Stimulated activated CD8-positive, alpha-beta memory T cell treated with anti-CD3 and anti-CD28 coated beads, Interleukin-7, amount 100 ng/mL, for 4 hours (primary cell): ENCODE results near the gene PSMD2.
"Not testable (repeated sequence)": the region's sequence is repeated elsewhere in the genome, so short reads cannot be mapped to it uniquely, and the experiment has no call there.

ENCODE experiments used
- DNase-seq, 2 donors: peaks; one replicate each; pipeline ENCODE4 v3.0.0-alpha.2; 2020; ENCODE audit warnings: low read depth in 2 of 2

The PSMD2 gene

GRCh38 chr3:184339001-184339400 is 40.0 kb downstream of the PSMD2 start:
- no peak for DNase-seq

GRCh38 chr3:184339451-184340135 is 40.6 kb downstream of the PSMD2 start:
- DNase-seq, result not testable (repeated sequence)

- no peak for DNase-seq
Observed at GRCh38 chr3:184341925-184342324, 42.9 kb downstream of the PSMD2 start.

- no peak for DNase-seq
Observed at GRCh38 chr3:184343200-184343876, 44.3 kb downstream of the PSMD2 start.

GRCh38 chr3:184344579-184345316 is 45.7 kb downstream of the PSMD2 start:
- no peak for DNase-seq

GRCh38 chr3:184345317-184346144 is 46.5 kb downstream of the PSMD2 start:
- no peak for DNase-seq

GRCh38 chr3:184346480-184347190 is 47.6 kb downstream of the PSMD2 start:
- DNase-seq, result no peak

- no peak for DNase-seq
Observed at GRCh38 chr3:184347321-184348056, 48.4 kb downstream of the PSMD2 start.

- no peak for DNase-seq
Observed at GRCh38 chr3:184348057-184348382, 49.0 kb downstream of the PSMD2 start.

GRCh38 chr3:184349563-184350470 is 50.8 kb downstream of the PSMD2 start:
- DNase-seq, result no peak

GRCh38 chr3:184350618-184351017 is 51.6 kb downstream of the PSMD2 start:
- no peak for DNase-seq

GRCh38 chr3:184351511-184352148 is 52.6 kb downstream of the PSMD2 start:
- DNase-seq, result no peak

GRCh38 chr3:184352149-184352785 is 53.2 kb downstream of the PSMD2 start:
- DNase-seq, result no peak

- no peak for DNase-seq
Observed at GRCh38 chr3:184352897-184353545, 54.0 kb downstream of the PSMD2 start.

- DNase-seq, result no peak
Observed at GRCh38 chr3:184353546-184353941, 54.5 kb downstream of the PSMD2 start.

- DNase-seq, result peak; percentile 29 to 42
Observed at GRCh38 chr3:184354121-184354728, 55.2 kb downstream of the PSMD2 start.

- DNase-seq, result no peak
Observed at GRCh38 chr3:184354754-184355153, 55.7 kb downstream of the PSMD2 start.
